ENCODE data around the gene ACTG2.
"Not testable (repeated sequence)": the region's sequence is repeated elsewhere in the genome, so short reads cannot be mapped to it uniquely, and the experiment has no call there.

Gene ACTG2

DNA sequence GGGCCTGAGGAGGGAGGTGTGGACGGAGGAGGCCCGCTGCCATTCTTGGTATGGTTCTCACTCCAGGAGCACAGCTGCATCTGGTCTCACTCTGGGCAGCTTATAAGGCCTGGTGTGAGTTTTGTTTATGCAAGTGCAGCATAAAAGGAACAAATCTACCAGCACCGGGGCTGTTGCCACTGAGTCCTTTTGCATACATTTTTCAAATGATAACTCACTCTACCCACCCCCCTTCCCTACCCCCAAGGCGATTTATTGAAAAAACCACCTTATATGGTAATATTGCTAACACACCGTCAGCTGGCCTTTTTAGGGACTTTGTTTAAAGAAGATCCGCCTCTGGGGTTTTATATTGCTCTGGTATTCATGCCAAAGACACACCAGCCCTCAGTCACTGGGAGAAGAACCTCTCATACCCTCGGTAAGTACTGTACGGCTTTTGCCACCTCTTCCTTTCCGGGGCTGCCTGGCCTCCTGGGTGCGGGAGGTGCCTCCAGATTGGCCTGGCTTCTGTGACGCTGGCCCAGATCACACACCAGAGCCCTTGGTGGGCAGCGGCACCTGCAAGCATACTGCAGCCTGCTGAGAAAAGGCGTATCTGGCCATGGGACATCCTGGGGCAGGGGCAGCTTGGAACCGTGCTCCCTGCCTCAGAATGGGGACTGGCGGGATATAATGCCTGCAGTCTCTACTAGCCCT is at the start of gene ACTG2:
Gene ACTG2, plus strand, starts transcription at position 378 of the 699 bp plus-strand sequence. CDS start 8,304 bp downstream, outside the sequence.
- DNase-seq (ENCODE audit: low read depth) = peak; percentile 16

DNA sequence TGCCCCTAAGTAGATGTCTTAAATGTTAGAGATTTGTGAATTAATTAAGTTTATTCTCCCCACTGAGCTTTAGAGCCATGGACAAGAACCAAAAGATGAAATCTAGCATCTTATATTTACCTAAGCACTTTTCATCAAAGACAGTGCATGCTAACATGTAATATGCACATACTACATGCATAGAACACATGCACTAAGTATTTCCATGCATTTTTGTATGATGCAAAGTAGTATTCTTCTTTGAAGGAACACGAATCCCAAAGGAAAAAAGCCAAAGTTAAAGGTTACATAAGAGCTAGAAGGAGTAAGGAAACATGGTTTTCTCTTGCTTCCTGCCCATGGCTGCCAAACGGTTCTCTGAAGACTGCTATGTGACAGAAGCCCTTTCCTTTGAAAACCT is 48.7 kb upstream of the ACTG2 start:
- DNase-seq (ENCODE audit: low read depth) = no peak

- no peak for DNase-seq (ENCODE audit: low read depth)
These were observed 42.8 kb upstream of the ACTG2 start for GRCh38 chr2:73850009-73850408.

- DNase-seq (ENCODE audit: low read depth) = no peak
These were observed 41.5 kb upstream of the ACTG2 start for GRCh38 chr2:73851274-73851673.

GRCh38 chr2:73852020-73852419 is 40.8 kb upstream of the ACTG2 start:
- DNase-seq (ENCODE audit: low read depth) = peak; percentile 86

GRCh38 chr2:73855526-73855925 is 37.3 kb upstream of the ACTG2 start:
- peak; percentile 61 for DNase-seq (ENCODE audit: low read depth)

DNA sequence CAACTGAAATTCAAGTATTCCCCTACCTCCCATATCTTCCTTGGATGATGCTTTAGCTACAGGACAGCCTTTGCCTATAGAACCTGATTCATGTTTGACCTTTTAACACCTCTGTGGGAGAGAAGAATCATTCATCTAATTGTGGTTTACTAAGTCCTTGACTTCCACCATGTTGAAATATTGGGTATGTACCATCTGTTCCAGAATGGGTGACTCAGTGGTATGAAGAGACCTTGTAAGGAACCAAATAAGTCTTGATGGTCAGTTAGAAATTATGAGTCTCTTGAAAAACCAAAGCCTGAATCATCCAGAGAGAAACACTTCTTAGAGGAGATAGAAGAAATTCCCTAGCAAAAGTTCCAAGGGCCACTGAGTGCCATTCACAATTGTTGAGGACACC is 36.6 kb upstream of the ACTG2 start:
- peak; percentile 98 for DNase-seq (ENCODE audit: low read depth)

DNA sequence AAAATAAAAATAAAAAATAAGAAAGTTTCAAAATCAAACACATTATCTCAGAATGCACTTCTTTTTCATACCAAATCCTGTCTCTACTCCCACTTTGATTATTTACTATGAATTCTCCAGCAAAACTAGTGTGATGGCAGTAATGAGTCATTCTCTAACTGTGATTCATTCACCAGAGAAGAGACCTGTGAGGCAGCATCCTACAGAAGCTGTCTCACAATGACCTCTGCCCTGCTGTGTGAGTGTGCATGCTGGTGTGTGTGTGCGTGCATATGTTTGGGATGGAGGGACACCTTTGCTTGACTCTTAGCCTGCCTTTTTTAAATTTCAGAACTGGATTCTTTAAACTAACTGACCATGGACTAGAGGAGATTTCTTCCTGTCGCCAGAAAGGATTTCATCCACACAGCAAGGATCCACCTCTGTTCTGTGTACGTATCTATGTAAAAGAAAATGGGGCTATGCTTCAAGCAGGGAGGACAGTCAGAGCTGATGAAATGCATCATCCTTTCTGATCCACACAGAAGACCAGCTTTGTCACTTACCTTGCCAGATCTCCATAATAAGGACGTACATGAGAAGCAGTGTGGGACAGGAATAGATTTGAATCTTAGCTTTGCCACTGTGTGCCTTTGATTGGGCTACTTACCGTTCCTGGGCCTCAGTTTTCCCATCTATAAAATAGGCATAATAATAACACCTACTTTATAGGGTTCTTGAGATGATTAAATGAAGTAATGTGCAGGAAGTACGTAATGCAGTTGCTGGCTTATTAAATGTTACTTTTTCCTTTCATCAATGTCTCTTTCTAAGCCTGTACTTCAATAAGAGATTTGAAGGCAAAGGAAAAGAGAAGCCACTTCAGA is 32.9 kb upstream of the ACTG2 start:
- DNase-seq (ENCODE audit: low read depth) = peak; percentile 92

DNA sequence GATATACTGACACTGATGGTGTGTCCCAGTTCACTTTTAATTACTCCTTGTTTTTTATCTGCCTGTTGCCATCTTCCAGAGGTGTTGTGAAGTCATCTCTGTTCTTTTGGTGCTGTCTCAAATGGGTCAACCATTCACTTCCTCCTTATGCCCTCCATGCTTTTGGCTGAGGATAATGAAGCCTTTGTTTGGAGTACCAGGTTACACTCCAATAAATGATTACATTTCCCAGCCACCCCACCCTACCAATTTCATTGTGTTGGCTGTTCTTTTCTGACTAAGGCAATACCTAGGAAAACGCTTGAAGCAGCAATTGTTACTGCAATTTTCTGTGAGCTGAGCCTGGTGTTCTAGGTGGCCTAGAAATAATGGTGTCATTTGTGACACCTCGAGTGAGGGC is 29.8 kb upstream of the ACTG2 start:
- DNase-seq (ENCODE audit: low read depth) = no peak

DNA sequence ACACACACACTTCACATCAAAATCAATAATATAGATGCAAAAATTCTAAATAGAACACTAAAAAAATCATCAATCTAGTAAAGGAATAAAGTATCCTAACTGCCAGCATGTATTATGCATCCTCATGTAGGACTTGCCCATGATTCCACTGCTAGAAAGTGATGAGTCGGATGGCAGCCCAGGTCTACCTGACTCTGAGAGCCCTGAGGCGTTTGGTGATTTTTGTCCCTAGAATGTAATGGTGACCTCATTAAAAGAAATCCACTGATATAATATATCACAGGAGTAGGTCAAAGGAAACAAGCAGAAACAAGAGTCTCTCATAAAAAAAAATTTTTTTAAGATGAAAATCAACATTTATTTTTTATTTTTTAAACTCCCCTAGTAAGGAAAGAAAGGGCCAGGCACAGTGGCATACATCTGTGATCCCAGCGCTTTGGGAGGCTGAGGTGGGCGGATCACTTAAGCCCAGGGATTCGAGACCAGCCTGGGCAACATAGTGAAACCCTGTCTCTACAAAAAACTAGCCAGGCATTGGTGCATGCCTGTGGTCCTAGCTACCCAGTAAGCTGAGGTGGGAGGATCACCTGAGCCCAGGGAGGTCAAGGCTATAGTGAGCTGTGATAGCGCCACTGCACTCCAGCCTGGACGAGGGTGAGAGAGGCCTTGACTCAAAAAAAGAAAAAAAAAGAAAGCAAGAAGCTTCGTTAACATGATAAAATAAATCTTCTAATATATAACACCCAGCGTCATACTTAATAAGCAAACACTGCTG is 24.4 kb upstream of the ACTG2 start:
- no peak for DNase-seq (ENCODE audit: low read depth)

DNA sequence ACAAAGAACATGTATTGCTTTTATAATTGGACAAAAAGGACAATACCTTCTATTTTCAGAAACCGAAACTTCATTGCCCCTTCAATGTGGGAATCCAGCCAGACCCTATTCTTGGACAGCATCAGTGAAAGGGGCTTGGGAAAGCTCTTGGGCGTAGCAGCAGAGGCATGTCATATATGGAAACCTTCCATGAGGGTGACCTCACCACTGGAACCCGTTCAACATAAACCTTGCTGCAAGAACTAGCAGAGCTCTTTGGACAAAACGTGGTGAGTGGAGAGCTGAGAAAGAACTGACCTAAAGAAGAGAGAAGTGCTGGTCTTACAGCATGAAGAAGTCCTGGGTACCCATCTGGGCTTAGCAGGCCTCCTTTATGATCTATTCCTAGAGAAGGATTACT is 22.7 kb upstream of the ACTG2 start:
- peak; percentile 98 for DNase-seq (ENCODE audit: low read depth)

DNA sequence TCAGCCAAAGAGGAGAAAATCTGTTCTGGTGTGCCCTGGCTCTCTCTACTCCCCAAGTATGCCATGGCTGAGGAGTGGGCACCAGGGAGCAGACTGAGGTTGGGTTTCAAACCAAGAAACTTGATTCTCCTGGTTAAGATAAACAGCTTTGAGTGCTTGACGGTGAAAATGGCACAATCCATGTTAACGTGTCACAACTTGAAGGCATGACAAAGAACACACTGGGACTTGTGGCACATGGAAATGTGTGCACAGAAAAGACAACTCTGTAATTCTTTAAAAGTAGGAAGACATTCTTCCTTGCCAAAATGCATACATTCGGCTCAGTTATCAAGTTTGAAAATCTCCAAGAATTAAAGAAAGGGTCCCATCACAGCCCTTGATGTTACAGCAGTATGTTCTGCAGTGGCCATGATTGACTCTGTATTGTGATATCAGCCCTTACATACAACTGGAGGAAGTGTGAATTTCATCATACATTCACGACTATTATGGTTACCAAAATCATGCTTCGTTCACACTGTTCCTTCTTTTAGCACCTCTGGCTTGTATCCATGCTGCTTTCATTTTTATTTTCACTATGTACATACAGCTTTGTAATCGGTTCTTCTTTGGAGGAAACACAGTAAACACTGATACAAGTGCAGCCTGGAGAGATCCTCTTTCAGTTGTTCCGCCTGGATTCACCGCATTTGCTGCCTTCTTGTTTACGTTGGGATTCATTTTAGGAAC is 15.6 kb upstream of the ACTG2 start:
- DNase-seq (ENCODE audit: low read depth) = no peak

DNA sequence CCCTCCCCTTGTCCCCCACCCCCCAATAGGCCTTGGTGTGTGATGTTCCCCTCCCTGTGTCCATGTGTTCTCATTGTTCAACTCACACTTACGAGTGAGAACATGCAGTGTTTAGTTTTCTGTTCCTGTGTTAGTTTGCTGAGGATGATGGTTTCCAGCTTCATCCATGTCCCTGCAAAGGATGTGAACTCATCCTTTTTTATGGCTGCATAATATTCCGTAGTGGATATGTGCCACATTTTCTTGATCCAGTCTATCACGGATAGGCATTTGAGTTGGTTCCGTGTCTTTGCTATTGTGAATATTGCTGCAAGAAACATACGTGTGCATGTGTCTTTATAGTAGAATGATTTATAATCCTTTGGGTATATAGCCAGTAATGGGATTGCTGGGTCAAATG is 14.8 kb upstream of the ACTG2 start:
- not testable (repeated sequence) for DNase-seq (ENCODE audit: low read depth)

- DNase-seq (ENCODE audit: low read depth) = no peak
These were observed 7.4 kb upstream of the ACTG2 start for GRCh38 chr2:73885406-73885805.

DNA sequence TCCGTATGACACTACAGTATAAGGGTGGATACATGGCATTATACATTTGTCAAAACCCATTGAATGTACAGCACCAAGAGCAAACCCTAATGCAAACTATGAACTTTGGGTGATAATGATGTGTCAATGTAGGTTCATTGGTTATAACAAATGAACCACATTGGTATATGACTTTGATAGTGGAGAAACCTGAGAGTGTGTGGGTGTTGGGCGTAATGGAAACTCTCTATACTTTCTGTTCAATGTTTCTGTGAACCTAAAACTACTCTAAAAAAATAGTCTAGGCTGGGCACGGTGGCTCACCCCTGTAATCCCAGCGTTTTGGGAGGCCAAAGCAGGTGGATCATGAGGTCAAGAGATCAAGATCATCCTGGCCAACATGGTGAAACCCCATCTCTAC is 6.5 kb upstream of the ACTG2 start:
- no peak for DNase-seq (ENCODE audit: low read depth)

DNA sequence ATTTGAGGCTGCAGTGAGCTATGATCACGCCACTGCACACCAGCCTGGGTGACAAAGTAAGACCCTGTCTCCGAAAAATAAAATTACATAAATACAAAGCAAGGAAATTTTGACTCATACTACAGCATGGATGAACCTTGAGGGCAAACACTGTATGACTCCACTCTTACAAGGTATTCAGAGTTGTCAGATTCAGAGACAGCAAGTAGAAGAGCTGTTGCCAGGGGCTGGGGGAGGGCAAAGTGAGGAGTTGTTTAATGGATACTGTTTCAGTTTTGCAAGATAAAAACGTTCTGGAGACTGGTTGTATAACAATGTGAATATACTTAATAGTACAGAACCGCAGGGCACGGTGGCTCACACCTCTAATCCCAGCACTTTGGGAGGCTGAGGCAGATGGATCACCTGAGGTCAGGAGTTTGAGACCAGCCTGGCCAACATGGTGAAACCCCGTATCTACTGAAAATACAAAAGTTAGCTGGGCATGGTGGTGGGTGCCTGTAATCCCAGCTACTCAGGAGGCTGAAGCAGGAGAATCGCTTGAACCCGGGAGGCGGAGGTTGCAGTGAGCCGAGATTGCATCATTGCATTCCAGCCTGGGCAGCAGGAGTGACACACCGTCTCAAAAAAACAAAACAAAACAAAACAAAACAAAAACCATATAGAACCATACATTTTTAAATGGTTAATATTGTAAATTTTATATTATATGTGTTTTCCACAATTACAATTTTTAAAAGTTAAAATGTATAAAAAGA is 5.0 kb upstream of the ACTG2 start:
- DNase-seq (ENCODE audit: low read depth) = peak; percentile 33

- no peak for DNase-seq (ENCODE audit: low read depth)
These were observed 4.4 kb upstream of the ACTG2 start for GRCh38 chr2:73888388-73888787.

DNA sequence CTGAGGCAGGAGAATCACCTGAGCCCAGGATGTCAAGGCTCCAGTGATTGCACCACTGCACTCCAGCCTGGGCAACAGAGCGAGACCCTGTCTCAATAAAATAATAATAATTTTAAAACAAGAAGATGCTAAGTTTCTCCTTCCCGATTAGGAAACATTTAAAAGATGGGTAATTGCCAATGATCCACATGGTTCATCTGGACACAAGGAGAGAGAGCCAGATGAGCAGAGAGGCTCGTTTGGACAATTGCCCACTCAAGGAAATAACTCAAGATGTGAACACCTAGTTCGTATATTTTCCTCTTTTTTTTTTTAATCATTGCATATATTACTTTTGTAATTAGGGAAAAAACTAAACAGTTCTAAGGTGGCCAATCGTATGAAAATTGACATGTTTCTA is 3.6 kb upstream of the ACTG2 start:
- DNase-seq (ENCODE audit: low read depth) = no peak

GRCh38 chr2:73890301-73891092 is 2.3 kb upstream of the ACTG2 start:
- no peak for DNase-seq (ENCODE audit: low read depth)

DNA sequence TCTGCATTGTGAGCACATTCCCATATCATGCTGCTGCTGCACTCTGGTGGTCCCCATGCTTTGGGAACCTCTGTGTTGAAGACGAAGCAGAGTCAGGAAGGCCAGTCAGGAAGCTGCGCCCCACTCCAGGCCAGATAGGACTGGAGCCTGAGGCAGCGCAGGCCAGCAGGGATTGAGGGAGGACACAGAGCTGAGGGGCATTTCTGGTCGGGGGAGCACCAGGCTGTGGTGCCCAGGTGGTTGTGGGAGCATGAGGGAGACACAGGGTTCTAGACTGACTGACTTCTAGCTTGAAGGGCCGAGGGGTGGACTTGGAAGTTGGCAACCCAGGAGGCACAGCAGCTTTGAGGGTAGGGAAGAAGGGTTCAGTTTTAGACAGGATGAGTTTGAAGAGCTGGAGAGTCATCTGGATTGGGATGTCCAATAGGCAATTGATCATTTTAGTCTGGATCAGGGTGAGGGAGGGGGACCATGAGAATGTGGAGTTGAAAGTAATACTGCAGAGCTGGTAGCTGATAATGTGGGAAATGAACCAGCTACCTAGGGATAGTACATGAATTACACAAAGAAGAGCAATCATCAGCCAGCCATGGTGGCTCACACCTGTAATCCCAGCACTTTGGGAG is 1.4 kb upstream of the ACTG2 start:
- DNase-seq (ENCODE audit: low read depth) = no peak
